ENCODE measurements around the gene NOTUM.

Gene NOTUM

GRCh38 chr17:81966343-81967243 lies 5.6 kb upstream of the NOTUM start:
- no peak for DNase-seq (ENCODE audit: low read depth)
- no peak overlapping the region for H3K4me3 ChIP-seq (ENCODE audit: control insufficient read depth, low read depth, low read length)
- TF ChIP-seq, protein P1, sequence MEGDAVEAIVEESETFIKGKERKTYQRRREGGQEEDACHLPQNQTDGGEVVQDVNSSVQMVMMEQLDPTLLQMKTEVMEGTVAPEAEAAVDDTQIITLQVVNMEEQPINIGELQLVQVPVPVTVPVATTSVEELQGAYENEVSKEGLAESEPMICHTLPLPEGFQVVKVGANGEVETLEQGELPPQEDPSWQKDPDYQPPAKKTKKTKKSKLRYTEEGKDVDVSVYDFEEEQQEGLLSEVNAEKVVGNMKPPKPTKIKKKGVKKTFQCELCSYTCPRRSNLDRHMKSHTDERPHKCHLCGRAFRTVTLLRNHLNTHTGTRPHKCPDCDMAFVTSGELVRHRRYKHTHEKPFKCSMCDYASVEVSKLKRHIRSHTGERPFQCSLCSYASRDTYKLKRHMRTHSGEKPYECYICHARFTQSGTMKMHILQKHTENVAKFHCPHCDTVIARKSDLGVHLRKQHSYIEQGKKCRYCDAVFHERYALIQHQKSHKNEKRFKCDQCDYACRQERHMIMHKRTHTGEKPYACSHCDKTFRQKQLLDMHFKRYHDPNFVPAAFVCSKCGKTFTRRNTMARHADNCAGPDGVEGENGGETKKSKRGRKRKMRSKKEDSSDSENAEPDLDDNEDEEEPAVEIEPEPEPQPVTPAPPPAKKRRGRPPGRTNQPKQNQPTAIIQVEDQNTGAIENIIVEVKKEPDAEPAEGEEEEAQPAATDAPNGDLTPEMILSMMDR (conservative IDR thresholded peaks at IDR 0.05; ENCODE audit: control insufficient read depth, insufficient read depth, low read depth, low read length), result no peak

DNA sequence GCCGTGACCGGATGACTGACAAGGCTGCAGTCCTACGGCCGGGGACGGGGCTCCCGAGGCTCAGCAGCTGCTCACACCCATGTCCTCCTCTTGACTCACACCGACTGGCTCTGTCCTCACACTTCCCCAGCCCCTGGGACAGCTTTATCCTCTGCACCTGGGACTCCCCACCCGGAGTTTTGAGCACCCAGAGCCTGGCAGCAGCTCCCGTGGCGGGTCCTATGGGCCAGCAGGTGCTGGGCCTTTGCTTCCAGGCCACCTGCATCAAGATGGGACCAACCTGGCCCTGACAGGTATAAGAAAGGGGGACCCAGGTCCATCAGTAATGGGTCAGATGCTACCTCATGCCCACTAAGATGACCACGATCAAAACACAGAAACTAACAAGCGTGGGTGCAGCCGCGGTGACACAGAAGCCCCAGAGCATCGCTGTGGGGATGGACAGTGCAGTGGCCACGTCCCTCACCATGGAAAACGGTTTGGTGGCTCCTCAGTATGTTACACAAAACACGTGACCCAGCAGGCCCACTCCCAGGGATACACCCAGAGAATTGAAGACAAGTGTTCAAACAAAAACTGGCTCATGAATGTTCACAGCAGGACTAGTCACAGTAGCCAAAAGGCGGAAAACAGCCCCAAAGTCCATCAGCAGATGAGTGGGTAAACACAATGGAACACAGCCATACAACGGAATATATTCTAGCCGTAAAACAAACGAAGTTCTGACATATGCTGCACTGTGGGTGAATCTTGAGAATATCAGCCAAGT lies 3.3 kb upstream of the NOTUM start:
- no peak overlapping the region for H3K4me3 ChIP-seq (ENCODE audit: control insufficient read depth, low read depth, low read length)
- TF ChIP-seq, protein P1 (conservative IDR thresholded peaks at IDR 0.05; ENCODE audit: control insufficient read depth, insufficient read depth, low read depth, low read length), result no peak
- no peak for DNase-seq (ENCODE audit: low read depth)

- no peak overlapping the region for H3K4me3 ChIP-seq (ENCODE audit: control insufficient read depth, low read depth, low read length)
- TF ChIP-seq, protein P1 (conservative IDR thresholded peaks at IDR 0.05; ENCODE audit: control insufficient read depth, insufficient read depth, low read depth, low read length), result no peak
- no peak for DNase-seq (ENCODE audit: low read depth)
Measured at GRCh38 chr17:81962499-81963441, 1.8 kb upstream of the NOTUM start.

- no peak for DNase-seq (ENCODE audit: low read depth)
- H3K4me3 ChIP-seq (ENCODE audit: control insufficient read depth, low read depth, low read length), result no peak overlapping the region
Measured at GRCh38 chr17:81961521-81962498, 823 bp upstream of the NOTUM start.

GRCh38 chr17:81960130-81960958 lies 643 bp downstream of the NOTUM start:
- no peak overlapping the region for H3K4me3 ChIP-seq (ENCODE audit: control insufficient read depth, low read depth, low read length)

More at GRCh38 chr17:81961521-81962498, 823 bp upstream of the NOTUM start:
- TF ChIP-seq, protein P1 (conservative IDR thresholded peaks at IDR 0.05; ENCODE audit: control insufficient read depth, insufficient read depth, low read depth, low read length), result no peak

More at GRCh38 chr17:81960130-81960958, 643 bp downstream of the NOTUM start:
- no peak for DNase-seq (ENCODE audit: low read depth)
- TF ChIP-seq, protein P1 (conservative IDR thresholded peaks at IDR 0.05; ENCODE audit: control insufficient read depth, insufficient read depth, low read depth, low read length), result no peak

All from fibroblast of mammary gland (primary cell).